Epidermal melanocyte (primary cell): ENCODE data around the gene ERRFI1.
"Not testable (repeated sequence)": the region's sequence is repeated elsewhere in the genome, so short reads cannot be mapped to it uniquely, and the experiment has no call there.

Source experiments
- DNase-seq: peaks from one replicate; pipeline ENCODE4 v3.0.0; 2011; ENCODE audit warnings: low spot score; ENCODE audit not compliant: insufficient read length

ERRFI1 gene

DNA sequence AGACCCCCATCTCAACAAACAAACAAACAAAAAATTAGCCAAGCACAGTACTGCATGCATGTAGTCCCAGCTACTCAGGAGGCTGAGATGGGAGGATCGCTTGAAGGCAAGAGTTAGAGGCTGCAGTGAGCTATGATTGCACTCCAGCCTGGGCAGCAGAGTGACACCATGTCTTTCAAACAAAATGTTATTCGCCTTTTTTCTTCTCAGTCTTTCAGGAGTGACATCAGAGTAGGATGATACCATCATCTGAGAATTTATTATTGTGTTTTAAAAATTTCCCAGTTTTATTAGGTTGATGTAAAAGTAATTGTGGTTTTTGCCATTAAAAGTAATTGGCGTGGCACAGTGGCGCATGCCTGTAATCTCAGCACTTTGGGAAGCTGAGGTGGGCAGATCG is 53.8 kb downstream of the ERRFI1 start:
- DNase-seq: no peak

- DNase-seq: no peak
Measured at GRCh38 chr1:7971024-7971423, 55.1 kb downstream of the ERRFI1 start.

DNA sequence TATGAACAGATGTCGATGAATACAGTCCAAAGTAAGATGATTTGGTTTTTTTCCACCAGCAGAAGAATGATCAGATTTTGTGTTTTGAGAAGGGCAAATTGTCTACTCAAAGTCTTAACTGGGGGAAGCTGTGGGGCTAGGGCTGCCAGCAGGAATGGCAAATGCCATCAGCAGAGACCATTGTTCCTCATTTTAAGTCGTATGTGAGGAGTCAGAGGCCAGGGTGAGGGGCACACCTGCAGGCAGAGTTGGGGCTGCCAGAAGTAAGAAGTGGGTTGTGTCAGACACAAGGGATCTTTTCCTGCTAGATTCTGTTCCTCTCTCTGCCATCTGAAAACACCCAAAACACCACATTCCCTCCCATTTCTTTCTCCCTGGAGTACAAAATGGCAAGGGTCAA is 55.9 kb downstream of the ERRFI1 start:
- DNase-seq: no peak

GRCh38 chr1:7967651-7968050 is 58.5 kb downstream of the ERRFI1 start:
- DNase-seq: no peak

GRCh38 chr1:7967196-7967595 is 58.9 kb downstream of the ERRFI1 start:
- DNase-seq: no peak

DNA sequence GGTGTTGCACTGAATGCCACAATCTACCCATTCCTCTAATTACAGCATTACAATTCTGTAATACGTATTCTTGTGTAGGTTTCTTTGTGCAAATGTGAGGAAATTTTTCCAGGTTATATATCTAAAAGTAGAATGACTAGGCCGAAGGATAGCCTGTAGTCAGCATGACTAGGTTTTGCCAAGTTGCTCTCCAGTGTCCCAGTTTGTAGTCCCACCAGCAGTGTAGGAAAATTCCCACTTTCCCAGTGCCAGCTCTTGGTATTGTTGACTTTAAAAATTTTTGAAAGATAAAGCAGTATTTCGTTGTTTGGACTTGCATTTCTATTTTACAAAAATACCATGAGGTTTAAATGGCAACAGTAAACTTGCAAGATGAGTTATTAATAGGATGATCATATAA is 61.6 kb downstream of the ERRFI1 start:
- DNase-seq: no peak

GRCh38 chr1:7963841-7964240 is 62.3 kb downstream of the ERRFI1 start:
- DNase-seq: not testable (repeated sequence)

- DNase-seq: not testable (repeated sequence)
Measured at GRCh38 chr1:7963378-7963730, 62.8 kb downstream of the ERRFI1 start.

DNA sequence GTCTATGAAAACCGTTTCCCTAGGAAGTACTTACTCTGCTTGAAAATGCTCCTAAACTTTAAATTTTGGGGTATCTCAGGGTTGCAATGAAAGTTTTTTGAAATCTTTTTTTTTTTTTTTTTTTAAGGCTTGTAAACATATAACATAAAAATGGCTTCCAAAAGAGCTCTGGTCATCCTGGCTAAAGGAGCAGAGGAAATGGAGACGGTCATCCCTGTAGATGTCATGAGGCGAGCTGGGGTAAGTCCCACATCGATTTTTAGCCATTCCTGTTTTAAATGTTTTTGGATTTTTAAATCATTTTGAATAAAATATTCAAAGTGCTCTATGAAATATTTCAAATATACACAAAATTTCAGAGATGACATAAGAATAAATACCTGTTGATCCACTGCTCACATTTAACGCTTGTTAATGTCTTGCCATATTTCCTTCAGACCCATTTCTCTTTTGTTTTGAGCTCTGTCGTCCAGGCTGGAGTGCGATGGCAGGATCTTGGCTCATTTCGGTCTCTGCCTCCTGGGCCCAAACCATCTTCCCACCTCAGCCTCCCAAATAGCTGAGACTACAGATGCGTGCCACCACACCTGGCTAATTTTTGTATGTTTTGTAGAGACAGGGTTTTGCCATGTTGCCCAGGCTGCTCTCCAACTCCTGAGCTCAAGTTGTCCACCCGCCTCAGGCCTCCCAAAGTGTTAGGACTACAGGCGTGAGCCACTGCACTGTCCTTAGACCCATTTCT is 63.3 kb downstream of the ERRFI1 start:
- no peak for DNase-seq

- DNase-seq: no peak
Measured at GRCh38 chr1:7962014-7962335, 64.1 kb downstream of the ERRFI1 start.
